Measurements from ENCODE around the gene TLX1. TPM values are rescaled to one million over a fixed set of nuclear protein-coding genes. Genes with fewer than 3 reads are reported as not detected.
"Not testable (repeated sequence)": the region's sequence is repeated elsewhere in the genome, so short reads cannot be mapped to it uniquely, and the experiment has no call there.

TLX1 gene
- total RNA-seq, 1 experiment from 2014 or later = not detected

DNA sequence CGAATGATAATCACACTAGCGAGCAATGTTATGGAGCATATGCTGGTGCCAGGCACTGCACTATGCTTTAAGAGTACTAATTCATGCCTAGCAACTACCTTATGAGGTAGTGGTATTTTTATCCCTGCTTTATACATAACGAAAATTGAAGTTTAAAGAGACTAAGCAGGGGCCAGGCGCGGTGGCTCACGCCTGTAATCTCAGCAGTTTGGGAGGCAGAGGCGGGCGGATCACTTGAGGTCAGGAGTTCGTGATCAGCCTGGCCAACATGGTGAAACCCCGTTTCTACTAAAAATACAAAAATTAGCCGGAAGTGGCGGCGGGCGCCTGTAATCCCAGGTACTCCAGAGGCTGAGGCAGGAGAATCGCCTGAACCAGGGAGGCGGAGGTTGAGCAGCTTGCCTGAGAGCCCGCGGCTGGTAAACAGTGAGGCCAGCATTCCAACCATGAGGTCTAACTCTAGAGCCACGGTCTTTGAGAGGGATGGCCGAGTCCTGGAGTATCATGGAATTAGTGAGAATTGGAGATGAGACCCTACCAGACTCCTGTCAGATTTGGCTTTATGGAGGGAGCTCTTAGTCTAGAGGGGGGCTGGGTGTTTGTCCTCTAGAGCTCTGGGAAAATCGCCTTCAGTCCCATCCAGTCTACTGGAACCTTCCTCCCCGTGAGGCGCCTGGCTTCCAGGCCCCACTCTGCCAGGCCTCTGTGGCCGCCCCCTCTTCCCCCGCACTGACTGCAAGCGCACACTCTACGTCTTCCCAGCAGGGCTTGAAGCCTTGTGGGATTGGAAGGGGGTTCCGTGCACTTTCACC is 11.6 kb downstream of the TLX1 start:
- in situ Hi-C loops (cut with HindIII; ENCODE audit: low pct_unique_long_range_greater_than_20kb, low sequenced_read_pairs) = no loop called here
- DNase-seq (ENCODE audit: low read depth) = no peak

- in situ Hi-C loops (cut with HindIII; ENCODE audit: low pct_unique_long_range_greater_than_20kb, low sequenced_read_pairs) = no loop called here
- no peak for DNase-seq (ENCODE audit: low read depth)
Observed at GRCh38 chr10:101143345-101143630, 12.2 kb downstream of the TLX1 start.

GRCh38 chr10:101144053-101144452 is 13.0 kb downstream of the TLX1 start:
- in situ Hi-C loops (cut with HindIII; ENCODE audit: low pct_unique_long_range_greater_than_20kb, low sequenced_read_pairs) = no loop called here
- no peak for DNase-seq (ENCODE audit: low read depth)

DNA sequence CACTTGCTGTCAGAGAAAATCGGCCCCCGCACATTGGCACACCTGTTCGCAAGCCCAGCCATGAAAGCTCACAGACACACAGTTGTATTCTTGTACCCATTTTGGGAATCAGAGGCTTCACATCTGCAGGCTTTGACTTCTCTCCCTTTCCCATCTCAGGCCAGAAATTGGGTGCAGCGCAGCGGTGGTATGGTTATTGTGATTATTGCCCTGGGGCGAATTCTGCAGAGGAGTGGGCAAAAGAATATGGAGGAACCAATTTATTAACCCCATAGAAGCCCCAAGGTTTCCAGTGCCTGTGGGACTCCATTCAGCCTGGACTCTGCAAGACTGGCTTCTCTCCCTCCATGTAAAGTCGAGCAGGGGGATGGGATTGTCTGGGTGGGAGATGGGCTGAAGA is 14.0 kb downstream of the TLX1 start:
- in situ Hi-C loops (cut with HindIII; ENCODE audit: low pct_unique_long_range_greater_than_20kb, low sequenced_read_pairs) = no loop called here

GRCh38 chr10:101145750-101146391 is 14.8 kb downstream of the TLX1 start:
- DNase-seq (ENCODE audit: low read depth) = no peak
- in situ Hi-C loops (cut with HindIII; ENCODE audit: low pct_unique_long_range_greater_than_20kb, low sequenced_read_pairs) = no loop called here

More for the DNA sequence above, 14.0 kb downstream of the TLX1 start:
- no peak for DNase-seq (ENCODE audit: low read depth)

- no peak for DNase-seq (ENCODE audit: low read depth)
- in situ Hi-C loops (cut with HindIII; ENCODE audit: low pct_unique_long_range_greater_than_20kb, low sequenced_read_pairs) = no loop called here
Observed at GRCh38 chr10:101146392-101147251, 15.5 kb downstream of the TLX1 start.

DNA sequence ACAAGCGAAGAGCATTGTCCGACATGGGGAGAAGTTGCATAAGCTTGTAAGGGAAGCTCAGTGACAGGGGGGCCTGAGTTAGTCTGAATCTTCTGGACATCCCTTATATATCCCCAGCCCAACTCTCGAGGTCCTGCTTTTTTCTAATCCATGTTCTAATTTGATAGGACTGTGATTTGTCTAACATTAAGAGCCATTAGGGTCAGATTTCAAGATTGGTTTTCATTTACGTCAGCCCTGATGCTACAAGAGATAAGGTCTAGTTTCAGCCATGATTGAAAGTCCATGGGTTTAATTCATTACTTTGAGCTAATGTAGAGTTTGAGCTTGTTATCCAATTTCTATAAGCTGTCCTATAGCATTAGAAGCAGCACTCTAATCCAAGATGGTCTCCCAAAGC is 20.3 kb downstream of the TLX1 start:
- in situ Hi-C loops (cut with HindIII; ENCODE audit: low pct_unique_long_range_greater_than_20kb, low sequenced_read_pairs) = no loop called here
- no peak for DNase-seq (ENCODE audit: low read depth)

DNA sequence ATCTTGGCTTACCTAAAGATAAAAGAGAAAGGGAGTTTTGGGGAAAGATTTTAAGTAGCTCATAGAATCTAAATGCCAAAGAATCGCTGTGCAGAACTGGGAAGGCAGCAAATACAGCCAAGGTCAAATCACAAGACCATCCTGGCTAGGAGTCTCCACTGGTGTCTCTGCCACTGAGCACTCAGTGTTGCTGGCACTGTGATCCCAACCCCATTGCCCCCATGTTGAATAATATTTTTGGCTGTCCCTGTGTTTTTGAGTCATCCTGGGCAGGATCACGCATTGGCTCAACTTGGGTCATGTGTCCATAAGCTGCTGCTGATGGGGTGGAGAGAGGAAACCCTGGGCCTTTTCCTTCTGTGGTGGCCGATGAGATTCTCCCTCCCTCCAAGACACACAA is 21.2 kb downstream of the TLX1 start:
- DNase-seq (ENCODE audit: low read depth) = no peak
- in situ Hi-C loops (cut with HindIII; ENCODE audit: low pct_unique_long_range_greater_than_20kb, low sequenced_read_pairs) = no loop called here

DNA sequence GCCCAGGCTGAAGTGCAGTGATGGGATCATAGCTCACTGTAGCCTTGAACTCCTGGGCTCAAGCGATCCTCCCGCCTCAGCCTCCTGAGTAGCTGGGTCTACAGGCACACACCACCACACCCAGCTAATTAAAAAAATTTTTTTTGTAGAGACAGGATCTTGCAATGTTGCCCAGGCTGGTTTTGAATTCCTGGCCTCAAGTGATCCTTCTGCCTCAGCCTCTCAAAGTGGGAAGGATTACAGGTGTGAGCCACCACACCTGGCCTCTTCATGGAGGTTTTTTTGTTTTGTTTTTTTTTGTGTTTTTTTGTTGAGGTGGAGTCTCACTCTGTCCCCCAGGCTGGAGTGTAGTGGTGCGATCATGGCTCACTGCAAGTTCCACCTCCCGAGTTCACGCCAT is 23.4 kb downstream of the TLX1 start:
- in situ Hi-C loops (cut with HindIII; ENCODE audit: low pct_unique_long_range_greater_than_20kb, low sequenced_read_pairs) = not testable (repeated sequence)

GRCh38 chr10:101155896-101156295 is 24.8 kb downstream of the TLX1 start:
- no peak for DNase-seq (ENCODE audit: low read depth)
- in situ Hi-C loops (cut with HindIII; ENCODE audit: low pct_unique_long_range_greater_than_20kb, low sequenced_read_pairs) = no loop called here

More for the DNA sequence above, 23.4 kb downstream of the TLX1 start:
- DNase-seq (ENCODE audit: low read depth) = not testable (repeated sequence)

GRCh38 chr10:101157756-101158458 is 26.8 kb downstream of the TLX1 start:
- no peak for DNase-seq (ENCODE audit: low read depth)
- in situ Hi-C loops (cut with HindIII; ENCODE audit: low pct_unique_long_range_greater_than_20kb, low sequenced_read_pairs) = no loop called here

GRCh38 chr10:101158459-101159058 is 27.5 kb downstream of the TLX1 start:
- in situ Hi-C loops (cut with HindIII; ENCODE audit: low pct_unique_long_range_greater_than_20kb, low sequenced_read_pairs) = no loop called here
- DNase-seq (ENCODE audit: low read depth) = no peak

GRCh38 chr10:101161494-101162299 is 30.6 kb downstream of the TLX1 start:
- in situ Hi-C loops (cut with HindIII; ENCODE audit: low pct_unique_long_range_greater_than_20kb, low sequenced_read_pairs) = no loop called here

DNA sequence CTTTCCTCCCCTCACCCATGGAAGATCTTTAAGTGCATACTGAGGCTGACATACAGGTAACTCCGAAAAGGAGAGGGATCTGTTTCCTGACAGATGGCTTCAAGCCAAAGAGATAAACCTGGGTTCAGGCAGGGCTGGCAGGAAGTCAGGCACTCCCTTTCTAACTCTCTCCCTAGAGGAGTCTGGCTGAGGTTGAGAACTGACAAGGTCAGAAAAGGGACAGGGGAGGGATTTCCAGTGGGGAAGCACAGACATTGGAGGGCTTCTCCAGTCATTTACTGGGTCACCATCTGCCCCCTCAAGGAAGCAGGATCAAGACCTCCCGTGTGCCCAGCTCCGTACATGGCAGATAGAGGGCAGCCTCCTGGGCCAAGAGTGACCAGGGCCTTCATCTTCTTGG is 31.6 kb downstream of the TLX1 start:
- in situ Hi-C loops (cut with HindIII; ENCODE audit: low pct_unique_long_range_greater_than_20kb, low sequenced_read_pairs) = no loop called here
- DNase-seq (ENCODE audit: low read depth) = no peak

More at GRCh38 chr10:101161494-101162299, 30.6 kb downstream of the TLX1 start:
- peak; percentile 69 for DNase-seq (ENCODE audit: low read depth)

- in situ Hi-C loops (cut with HindIII; ENCODE audit: low pct_unique_long_range_greater_than_20kb, low sequenced_read_pairs) = no loop called here
Observed at GRCh38 chr10:101164020-101164419, 32.9 kb downstream of the TLX1 start.

DNA sequence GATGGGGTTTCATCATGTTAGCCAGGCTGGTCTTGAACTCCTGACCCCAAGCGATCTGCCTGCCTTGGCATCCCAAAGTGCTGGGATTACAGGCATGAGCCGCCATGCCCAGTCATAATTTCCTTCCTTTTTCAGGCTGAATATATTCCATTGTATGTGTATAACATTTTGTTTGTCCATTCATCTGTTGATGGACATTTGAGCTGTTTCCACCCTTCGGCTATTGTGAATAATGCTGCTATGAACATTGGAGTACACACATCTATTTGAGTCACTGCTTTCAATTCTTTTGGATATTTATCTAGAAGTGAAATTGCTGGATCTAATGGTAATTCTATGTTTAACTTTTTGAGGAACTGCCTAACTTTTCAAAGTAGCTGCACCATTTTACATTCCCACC is 34.6 kb downstream of the TLX1 start:
- in situ Hi-C loops (cut with HindIII; ENCODE audit: low pct_unique_long_range_greater_than_20kb, low sequenced_read_pairs) = no loop called here

More at GRCh38 chr10:101164020-101164419, 32.9 kb downstream of the TLX1 start:
- DNase-seq (ENCODE audit: low read depth) = no peak

GRCh38 chr10:101166430-101166829 is 35.3 kb downstream of the TLX1 start:
- DNase-seq (ENCODE audit: low read depth) = no peak
- in situ Hi-C loops (cut with HindIII; ENCODE audit: low pct_unique_long_range_greater_than_20kb, low sequenced_read_pairs) = no loop called here

More for the DNA sequence above, 34.6 kb downstream of the TLX1 start:
- DNase-seq (ENCODE audit: low read depth) = no peak
